ENCODE data around the gene PIK3R5.

DNA sequence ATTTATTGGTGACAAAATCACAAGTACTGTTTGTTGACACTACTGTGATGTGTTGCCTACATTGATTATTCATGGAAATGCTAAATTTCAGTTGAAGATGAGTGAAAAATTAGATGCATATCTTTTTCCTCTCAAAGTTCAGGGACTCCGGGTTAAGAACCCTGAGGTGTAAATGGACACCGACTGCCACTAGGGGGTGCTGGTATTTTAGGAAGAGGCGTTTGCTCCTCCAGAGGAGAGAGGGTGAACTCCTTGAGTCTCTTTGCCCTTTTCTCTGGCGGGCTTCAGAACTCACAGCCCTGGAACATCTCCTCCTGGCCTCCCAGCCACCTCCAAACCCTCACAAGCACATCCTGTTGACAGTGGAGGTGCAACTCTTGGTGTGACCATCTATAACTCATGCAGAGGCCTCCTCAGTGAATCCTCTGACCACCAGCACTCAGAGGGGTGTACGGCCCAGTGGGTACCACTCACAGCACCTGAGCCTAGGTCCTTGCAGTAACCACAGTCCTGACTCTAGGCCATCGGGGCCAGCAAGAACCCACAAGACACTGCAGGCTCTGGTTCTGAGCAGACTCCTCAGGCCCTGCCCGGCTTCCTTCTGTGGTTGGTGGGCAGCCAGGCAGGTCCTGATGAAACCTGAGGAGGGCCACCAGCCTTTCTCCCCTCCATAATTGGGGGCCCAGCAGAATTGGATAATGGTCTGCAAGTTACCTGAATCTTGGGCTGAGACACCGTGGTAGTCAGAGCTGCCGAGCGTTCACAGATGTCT, 26.2 kb upstream of the PIK3R5 start:
- no peak for TF ChIP-seq POLR2A (IDR thresholded peaks at IDR 0.05)
- TF ChIP-seq, protein P1, sequence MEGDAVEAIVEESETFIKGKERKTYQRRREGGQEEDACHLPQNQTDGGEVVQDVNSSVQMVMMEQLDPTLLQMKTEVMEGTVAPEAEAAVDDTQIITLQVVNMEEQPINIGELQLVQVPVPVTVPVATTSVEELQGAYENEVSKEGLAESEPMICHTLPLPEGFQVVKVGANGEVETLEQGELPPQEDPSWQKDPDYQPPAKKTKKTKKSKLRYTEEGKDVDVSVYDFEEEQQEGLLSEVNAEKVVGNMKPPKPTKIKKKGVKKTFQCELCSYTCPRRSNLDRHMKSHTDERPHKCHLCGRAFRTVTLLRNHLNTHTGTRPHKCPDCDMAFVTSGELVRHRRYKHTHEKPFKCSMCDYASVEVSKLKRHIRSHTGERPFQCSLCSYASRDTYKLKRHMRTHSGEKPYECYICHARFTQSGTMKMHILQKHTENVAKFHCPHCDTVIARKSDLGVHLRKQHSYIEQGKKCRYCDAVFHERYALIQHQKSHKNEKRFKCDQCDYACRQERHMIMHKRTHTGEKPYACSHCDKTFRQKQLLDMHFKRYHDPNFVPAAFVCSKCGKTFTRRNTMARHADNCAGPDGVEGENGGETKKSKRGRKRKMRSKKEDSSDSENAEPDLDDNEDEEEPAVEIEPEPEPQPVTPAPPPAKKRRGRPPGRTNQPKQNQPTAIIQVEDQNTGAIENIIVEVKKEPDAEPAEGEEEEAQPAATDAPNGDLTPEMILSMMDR (IDR thresholded peaks at IDR 0.05), result peak in 5 of 7 experiments; percentile 53 to 88 (median 70)

Data from stomach (tissue), 4 donors.